Hepatic stellate cell (primary cell): ENCODE data around the gene GTPBP6.
"Not testable (repeated sequence)": the region's sequence is repeated elsewhere in the genome, so short reads cannot be mapped to it uniquely, and the experiment has no call there.

Experiments
- DNase-seq: peaks from one replicate; pipeline ENCODE4 v3.0.0; 2011; ENCODE audit warnings: low spot score

The GTPBP6 gene

DNA sequence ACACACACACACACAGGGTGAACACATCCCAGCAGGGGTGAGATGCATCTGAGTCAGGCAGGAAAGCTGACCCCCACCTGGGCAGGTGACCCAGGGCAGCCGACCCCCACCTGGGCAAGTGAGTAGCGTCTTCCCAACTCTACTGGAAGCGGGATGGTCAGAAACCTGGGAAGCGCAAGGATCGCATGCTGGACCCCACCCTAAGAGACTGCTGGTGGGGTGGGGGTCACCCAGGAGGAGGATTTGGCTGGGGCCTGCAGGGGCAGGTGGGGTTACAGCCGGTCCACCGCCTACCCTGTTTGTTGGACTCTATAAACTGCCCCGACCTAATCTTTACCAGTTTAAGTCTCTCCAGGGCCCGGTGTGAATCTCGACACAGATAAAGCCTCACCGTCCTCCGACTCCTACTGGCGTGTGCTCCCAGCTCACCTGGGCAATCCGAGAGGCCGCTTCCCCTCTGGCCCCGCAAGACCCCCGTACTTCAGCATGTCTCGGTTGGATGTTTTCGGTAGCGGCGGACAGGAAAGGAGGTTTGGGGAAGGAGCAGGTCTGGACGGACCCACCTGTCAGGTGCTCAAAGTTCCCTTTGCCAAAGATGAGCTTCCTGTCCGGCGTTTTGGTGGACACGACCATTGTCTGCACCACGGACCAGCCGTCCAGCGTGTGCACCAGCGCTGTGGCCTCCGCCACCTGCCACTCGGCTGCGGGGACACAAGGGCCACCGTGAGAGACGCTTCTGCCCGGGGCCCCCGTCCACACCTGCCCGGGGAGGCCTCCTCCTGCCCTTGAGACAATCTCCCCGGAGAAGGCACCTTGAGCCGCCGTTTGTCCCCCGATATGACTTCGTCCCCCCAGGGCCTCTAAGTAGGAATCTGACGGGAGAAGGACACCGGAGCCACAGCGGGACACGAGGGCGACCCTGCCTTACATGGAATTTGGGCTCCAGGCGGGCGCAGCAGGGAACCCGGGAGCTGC, 2.0 kb downstream of the GTPBP6 start:
- DNase-seq, result no peak

GRCh38 chrX:314781-315595, 3.6 kb downstream of the GTPBP6 start:
- DNase-seq, result no peak

DNA sequence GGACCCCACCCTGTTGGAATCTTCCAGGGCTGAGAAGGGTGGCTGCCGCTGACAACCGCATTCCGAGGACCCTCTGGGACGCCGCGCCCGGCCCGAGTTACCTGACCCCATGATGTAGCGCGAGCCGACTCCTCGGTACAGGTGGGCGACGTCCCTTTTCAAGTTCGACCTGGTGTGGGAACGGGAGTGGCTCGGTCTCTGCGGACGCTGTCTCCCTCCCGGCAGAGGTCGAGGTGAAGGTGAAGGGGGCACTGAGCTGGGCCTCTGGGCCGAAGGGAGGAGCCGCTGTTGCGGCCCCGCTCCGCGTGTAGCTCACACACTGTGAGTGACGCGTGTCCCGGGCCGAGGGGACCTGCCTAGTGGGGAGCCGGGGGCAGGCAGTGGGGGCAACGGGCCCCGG, 4.5 kb downstream of the GTPBP6 start:
- DNase-seq, result no peak

GRCh38 chrX:313546-313945, 5.0 kb downstream of the GTPBP6 start:
- no peak for DNase-seq

DNA sequence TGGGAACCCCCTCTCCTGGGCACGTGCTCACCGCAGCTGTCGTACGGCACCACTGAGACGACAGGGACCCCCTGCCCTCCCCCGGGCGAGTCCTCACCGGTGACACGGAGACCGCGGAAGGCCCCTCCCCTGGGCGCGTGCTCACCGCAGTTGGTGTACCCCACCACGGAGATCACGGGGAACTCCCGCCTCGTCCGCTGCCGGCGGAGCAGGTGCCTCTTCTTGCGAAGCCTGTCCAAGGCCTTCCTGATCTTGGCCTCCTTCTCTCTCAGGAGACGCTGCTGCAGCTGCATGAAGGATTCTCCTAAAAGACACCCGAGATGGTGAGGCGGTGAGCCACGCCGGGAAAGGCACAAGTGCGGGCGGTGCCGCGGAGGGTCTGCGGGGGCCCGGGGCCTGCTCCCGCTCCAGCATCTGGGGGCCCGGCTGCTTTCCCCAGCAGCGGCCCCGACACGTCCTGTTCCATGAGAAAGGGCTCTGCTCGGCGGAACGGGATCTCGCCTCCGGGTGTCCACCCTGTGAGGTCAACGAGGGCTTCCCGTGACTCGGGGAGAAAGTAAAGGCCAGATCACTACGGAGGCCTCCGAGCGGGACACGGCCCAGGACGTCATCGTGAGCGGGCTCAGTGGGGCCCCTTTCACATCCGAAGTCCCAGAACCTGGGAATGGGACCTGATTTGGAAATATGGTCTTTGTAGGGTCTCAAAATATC, 5.8 kb downstream of the GTPBP6 start:
- DNase-seq, result no peak

- no peak for DNase-seq
Observed at GRCh38 chrX:311156-312129, 7.2 kb downstream of the GTPBP6 start.

DNA sequence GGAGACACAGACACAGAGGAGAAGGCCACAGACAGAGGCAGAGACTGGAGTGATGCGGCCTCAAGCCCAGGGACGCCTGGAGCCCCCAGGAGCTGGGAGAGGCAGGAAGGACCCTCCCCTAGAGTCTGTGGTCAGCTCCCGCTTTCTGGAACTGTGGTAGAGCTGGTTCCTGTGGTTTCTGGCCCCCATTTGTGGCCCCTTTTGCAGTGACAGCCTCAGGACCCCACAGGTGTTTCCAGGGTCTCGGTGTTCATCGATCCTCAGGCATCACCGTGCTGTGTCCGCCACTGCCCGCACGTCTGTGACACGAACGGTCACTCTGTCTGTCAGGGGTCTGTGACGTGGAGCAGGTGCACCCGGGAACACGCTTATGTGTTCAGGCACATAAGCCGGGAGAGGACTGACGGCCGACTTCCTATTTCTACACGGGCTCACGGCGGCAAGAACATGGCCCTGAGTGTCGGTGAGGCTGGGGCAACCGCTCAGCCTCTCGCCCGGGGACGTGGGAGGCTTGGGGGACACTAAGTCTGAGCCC, 7.9 kb downstream of the GTPBP6 start:
- DNase-seq, result no peak

DNA sequence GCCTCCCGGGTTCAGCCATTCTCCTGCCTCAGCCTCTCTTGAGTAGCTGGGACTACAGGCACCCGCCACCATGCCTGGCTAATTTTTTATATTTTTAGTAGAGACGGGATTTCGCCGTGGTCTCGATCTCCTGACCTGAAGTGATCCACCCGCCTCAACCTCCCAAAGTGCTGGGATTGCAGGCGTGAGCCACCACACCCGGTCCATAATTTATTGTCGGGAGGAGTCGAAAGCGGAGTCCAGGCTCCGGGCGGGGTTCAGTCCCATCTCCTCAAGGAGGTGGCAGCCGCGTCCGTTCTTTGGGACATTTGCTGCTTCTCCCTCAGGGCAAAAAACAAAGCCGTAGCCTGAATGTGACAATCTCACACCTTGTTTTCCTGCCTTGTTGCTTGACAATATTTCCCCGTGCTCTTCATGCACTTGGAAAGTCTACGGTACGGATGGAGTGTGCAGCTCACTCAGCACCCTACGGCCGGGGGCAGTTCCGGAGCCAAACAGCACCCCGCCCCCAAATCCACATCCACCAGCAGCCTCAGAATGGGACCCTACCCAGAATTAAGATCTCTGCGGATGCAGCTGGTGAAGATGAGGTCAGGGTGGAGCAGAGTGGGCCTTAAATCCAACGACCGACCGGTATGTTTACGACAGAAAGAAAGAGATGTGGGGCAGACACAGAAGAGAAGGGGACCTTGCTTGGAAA, 9.6 kb downstream of the GTPBP6 start:
- no peak for DNase-seq

DNA sequence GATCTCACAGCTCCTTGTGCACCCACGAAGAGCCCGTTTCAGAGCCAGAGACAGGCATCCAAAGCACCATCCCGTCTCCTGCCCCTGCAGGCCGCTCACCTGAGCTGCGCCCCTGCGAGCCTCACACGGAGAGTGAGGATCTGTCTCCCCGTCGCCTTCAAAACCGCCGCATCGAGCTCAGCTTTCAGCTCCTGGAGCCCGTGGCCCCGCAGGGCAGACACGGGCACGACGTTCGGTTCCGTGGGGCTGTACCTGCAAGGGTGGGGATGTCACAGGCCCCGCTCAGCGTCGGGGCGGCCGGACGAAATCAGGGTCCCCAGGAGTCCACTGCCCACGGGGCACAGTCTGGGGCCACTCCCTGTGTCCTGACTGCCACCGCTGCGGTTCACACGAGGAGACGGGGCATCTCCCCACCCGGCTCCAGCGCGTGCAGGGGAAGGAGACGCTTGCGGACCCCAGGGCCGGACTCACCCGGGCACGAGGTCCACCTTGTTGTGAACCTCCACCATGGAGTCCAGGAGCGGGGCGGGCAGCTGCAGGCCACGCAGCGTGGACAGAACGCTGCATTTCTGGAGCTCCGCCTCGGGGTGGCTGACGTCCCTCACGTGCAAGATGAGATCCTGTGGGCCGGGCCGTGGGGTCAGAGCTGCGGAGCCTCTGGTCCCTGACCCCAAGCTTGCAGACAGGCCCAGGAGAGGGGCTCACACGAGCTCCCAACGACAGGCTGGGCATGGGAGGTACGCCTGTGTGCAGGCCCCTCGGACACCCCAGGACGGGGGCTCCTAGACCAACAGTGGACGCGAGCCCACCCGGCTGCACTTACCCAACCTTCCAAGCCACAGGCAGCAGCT, 11.1 kb downstream of the GTPBP6 start:
- no peak for DNase-seq

- DNase-seq, result not testable (repeated sequence)
Observed at GRCh38 chrX:306614-307251, 11.9 kb downstream of the GTPBP6 start.

DNA sequence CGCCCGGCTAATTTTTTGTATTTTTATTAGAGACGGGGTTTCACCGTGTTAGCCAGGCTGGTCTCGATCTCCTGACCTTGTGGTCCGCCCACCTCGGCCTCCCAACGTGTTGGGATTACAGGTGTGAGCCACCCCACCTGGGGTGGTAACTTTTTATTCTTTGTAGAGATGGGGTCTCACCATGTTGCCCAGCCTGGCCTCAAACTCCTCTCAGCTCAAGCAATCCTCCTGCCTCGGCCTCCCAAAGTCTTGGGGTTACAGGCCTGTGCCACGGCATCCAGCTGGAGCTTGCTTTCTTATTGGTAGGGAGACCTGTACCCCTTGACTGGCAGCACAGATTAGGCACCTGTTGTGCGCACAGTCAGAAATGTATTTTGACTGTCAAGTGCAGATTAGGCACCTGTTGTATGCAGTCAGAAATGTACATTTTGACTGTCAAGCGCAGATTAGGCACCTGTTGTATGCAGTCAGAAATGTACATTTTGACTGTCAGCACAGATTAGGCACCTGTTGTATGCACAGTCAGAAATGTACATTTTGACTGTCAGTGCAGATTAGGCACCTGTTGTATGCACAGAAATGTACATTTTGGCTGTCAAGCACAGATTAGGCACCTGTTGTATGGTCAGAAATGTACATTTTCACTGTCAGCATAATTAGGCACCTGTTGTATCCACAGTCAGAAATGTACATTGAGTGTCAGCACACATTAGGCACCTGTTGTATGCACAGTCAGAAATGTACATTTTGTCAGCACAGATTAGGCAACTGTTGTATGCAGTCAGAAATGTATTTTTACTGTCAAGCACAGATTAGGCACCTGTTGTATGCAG, 12.6 kb downstream of the GTPBP6 start:
- DNase-seq, result not testable (repeated sequence)

GRCh38 chrX:302975-303374, 15.6 kb downstream of the GTPBP6 start:
- DNase-seq, result no peak

GRCh38 chrX:300334-300733, 18.3 kb downstream of the GTPBP6 start:
- no peak for DNase-seq

GRCh38 chrX:298993-299392, 19.6 kb downstream of the GTPBP6 start:
- no peak for DNase-seq

DNA sequence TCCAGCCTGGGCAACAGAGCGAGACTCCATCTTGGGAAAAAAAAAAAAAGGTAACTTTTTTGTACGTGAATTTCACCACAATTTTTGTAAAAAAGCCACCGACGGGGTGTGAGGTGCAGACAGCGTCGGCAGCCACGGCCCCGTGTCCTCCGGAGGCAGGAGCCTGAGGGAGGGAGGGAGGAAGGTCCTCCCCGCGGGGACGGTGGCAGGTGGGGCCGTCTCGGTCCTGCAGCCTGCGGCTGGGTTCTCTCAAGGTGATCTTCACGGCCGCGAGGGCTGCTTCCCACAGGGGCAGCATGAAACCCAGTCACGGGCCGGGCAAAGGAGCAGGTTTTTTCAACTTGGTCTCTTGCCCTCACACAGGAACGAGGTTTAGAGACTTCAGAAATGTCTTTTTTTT, 23.5 kb downstream of the GTPBP6 start:
- no peak for DNase-seq

GRCh38 chrX:292900-293897, 25.4 kb downstream of the GTPBP6 start:
- no peak for DNase-seq
